Activated naive CD8-positive, alpha-beta T cell (primary cell): ENCODE measurements around the gene PLA2G3.

Source experiments
- H3K27ac Mint-ChIP-seq: one replicate; pipeline ENCODE4 v1.8.0; 2021; ENCODE audit warnings: mixed read lengths
- H3K27me3 Mint-ChIP-seq: one replicate; pipeline ENCODE4 v1.8.0; 2021; ENCODE audit warnings: mixed read lengths
- H3K36me3 Mint-ChIP-seq: one replicate; pipeline ENCODE4 v1.8.0; 2021; ENCODE audit warnings: mixed read lengths
- H3K4me1 Mint-ChIP-seq: one replicate; pipeline ENCODE4 v1.8.0; 2021; ENCODE audit warnings: low read depth, mixed read lengths
- H3K4me3 Mint-ChIP-seq: one replicate; pipeline ENCODE4 v1.8.0; 2021; ENCODE audit warnings: mild to moderate bottlenecking, mixed read lengths
- H3K9me3 Mint-ChIP-seq: one replicate; pipeline ENCODE4 v1.8.0; 2021; ENCODE audit warnings: low read depth, mixed read lengths

The PLA2G3 gene

DNA sequence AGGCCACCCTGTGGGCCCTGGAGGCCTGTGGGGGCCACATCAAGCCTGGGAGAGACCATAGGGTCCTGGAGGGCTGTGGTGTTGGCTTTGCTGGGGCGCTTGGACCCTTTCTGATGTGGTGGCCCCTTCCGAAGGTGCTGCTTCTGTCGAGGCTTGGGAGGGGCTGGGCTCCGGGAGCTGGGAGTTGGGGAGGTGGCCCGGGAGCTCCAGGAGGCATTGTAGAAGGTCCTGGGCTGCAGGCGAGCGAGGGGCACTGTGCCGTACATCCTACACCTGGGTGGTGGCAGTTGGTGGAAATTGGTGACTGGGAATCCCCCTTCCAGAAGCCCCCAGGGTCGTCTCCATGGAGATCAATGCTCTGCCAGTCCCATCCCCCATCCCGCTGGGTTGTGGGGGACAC, 2.6 kb downstream of the PLA2G3 start:
- Mint-ChIP-seq H3K36me3 (no peaks in the 10 kb centered on the region), H3K27me3 (no peaks in the 10 kb centered on the region), H3K4me3 (no peak overlapping the region), H3K4me1 (no peaks in the 10 kb centered on the region), H3K9me3 (no peaks in the 10 kb centered on the region), H3K27ac (no peak overlapping the region)

- no peaks in the 10 kb centered on the region for H3K9me3 Mint-ChIP-seq
- no peaks in the 10 kb centered on the region for H3K4me1 Mint-ChIP-seq
- no peak overlapping the region for H3K4me3 Mint-ChIP-seq
- H3K36me3 Mint-ChIP-seq, result no peaks in the 10 kb centered on the region
- no peak overlapping the region for H3K27ac Mint-ChIP-seq
- H3K27me3 Mint-ChIP-seq, result no peaks in the 10 kb centered on the region
Measured at GRCh38 chr22:31136711-31137110, 3.6 kb downstream of the PLA2G3 start.

DNA sequence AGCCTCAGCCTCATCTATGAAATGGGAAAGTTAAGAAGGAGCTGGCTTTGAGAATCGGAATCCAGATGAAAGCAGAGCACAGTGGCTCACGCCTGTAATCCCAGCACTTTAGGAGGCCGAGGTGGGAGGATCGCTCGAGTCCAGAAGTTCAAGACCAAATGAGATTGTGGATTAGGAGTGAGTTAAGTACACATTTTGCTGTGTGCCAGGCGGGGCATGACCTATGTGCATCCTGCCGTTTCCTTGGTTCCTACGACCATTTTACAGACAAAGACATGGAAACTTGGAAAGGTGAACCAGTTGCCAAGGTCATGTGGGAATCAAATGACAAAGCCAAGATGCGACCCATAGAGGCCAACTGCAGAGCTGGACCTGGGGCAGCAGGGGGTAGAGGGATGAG, 4.2 kb downstream of the PLA2G3 start:
- H3K4me1 Mint-ChIP-seq, result no peaks in the 10 kb centered on the region
- no peak overlapping the region for H3K4me3 Mint-ChIP-seq
- H3K27ac Mint-ChIP-seq, result no peak overlapping the region
- H3K27me3 Mint-ChIP-seq, result no peaks in the 10 kb centered on the region
- H3K36me3 Mint-ChIP-seq, result no peaks in the 10 kb centered on the region
- H3K9me3 Mint-ChIP-seq, result no peaks in the 10 kb centered on the region

- Mint-ChIP-seq H3K4me1 (no peaks in the 10 kb centered on the region), H3K9me3 (no peaks in the 10 kb centered on the region), H3K4me3 (no peak overlapping the region), H3K27ac (no peak overlapping the region), H3K36me3 (no peaks in the 10 kb centered on the region), H3K27me3 (no peaks in the 10 kb centered on the region)
Measured at GRCh38 chr22:31135706-31136105, 4.6 kb downstream of the PLA2G3 start.

DNA sequence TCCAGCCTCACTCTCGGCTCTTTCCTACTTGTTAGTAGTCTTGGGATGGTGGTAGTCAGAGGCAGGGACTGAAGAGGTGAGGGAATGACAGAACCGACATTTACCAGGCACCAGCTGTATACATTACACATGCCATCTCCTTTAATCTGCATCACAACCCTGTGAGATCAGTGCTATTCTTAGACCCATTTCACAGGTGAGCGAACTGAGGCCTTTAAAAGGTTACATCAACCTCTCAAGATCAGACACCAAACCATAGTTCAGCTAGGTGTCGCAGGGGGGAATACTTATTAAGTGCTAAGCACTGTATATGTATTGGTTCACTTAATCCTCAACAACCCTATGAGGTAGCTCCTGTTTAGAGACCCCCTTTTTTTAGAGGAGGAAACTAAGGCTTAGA, 5.6 kb downstream of the PLA2G3 start:
- Mint-ChIP-seq H3K27ac (no peak overlapping the region), H3K9me3 (no peaks in the 10 kb centered on the region), H3K4me3 (no peak overlapping the region)

GRCh38 chr22:31133911-31134310, 6.4 kb downstream of the PLA2G3 start:
- Mint-ChIP-seq H3K9me3 (no peaks in the 10 kb centered on the region), H3K4me1 (no peaks in the 10 kb centered on the region), H3K4me3 (no peak overlapping the region), H3K36me3 (no peaks in the 10 kb centered on the region), H3K27me3 (no peaks in the 10 kb centered on the region), H3K27ac (no peak overlapping the region)

More for the DNA sequence above, 5.6 kb downstream of the PLA2G3 start:
- Mint-ChIP-seq H3K4me1 (no peaks in the 10 kb centered on the region), H3K27me3 (no peaks in the 10 kb centered on the region), H3K36me3 (no peaks in the 10 kb centered on the region)

GRCh38 chr22:31130873-31131272, 9.4 kb downstream of the PLA2G3 start:
- Mint-ChIP-seq H3K27me3 (no peaks in the 10 kb centered on the region), H3K27ac (no peak overlapping the region), H3K4me1 (no peaks in the 10 kb centered on the region), H3K9me3 (no peaks in the 10 kb centered on the region), H3K4me3 (no peak overlapping the region), H3K36me3 (no peaks in the 10 kb centered on the region)

- no peaks in the 10 kb centered on the region for H3K36me3 Mint-ChIP-seq
- no peaks in the 10 kb centered on the region for H3K27me3 Mint-ChIP-seq
Measured at GRCh38 chr22:31128156-31128555, 12.2 kb downstream of the PLA2G3 start.

DNA sequence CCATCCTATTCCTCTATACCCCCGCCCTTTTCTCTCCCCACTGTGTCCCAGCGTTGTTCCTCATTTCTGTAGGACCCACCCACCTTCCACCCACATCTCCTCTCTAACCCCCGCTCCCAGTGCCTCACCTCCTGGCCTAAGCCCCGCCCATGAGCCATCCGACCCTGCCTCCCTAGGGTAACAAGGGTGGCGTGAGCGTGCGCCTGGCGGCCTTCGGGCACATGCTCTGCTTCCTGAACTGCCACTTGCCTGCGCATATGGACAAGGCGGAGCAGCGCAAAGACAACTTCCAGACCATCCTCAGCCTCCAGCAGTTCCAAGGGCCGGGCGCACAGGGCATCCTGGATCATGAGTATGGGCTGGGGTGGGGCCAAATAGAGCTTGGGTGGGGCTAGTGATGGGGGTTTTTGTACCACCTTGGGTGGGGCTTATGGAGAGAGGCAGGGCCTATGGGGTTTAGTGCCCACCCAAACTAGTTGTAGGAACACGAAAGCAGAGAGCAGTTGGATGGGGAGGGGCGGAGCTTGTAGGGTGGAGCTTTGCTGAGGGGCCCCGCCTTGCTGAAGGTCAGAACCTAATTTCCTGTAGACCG, 13.0 kb downstream of the PLA2G3 start:
- Mint-ChIP-seq H3K4me1 (no peaks in the 10 kb centered on the region), H3K4me3 (no peak overlapping the region), H3K9me3 (no peaks in the 10 kb centered on the region)

More at GRCh38 chr22:31128156-31128555, 12.2 kb downstream of the PLA2G3 start:
- Mint-ChIP-seq H3K9me3 (no peaks in the 10 kb centered on the region), H3K4me1 (no peaks in the 10 kb centered on the region), H3K27ac (no peak overlapping the region), H3K4me3 (no peak overlapping the region)

GRCh38 chr22:31126869-31127175, 13.5 kb downstream of the PLA2G3 start:
- no peak overlapping the region for H3K27ac Mint-ChIP-seq
- H3K36me3 Mint-ChIP-seq, result no peaks in the 10 kb centered on the region
- no peaks in the 10 kb centered on the region for H3K9me3 Mint-ChIP-seq
- H3K4me3 Mint-ChIP-seq, result no peak overlapping the region
- no peaks in the 10 kb centered on the region for H3K27me3 Mint-ChIP-seq
- H3K4me1 Mint-ChIP-seq, result no peaks in the 10 kb centered on the region

More for the DNA sequence above, 13.0 kb downstream of the PLA2G3 start:
- Mint-ChIP-seq H3K27ac (no peak overlapping the region), H3K27me3 (no peaks in the 10 kb centered on the region), H3K36me3 (no peaks in the 10 kb centered on the region)

GRCh38 chr22:31126128-31126868, 14.0 kb downstream of the PLA2G3 start:
- no peak overlapping the region for H3K27ac Mint-ChIP-seq
- no peaks in the 10 kb centered on the region for H3K4me1 Mint-ChIP-seq
- no peak overlapping the region for H3K4me3 Mint-ChIP-seq
- no peaks in the 10 kb centered on the region for H3K9me3 Mint-ChIP-seq
- H3K36me3 Mint-ChIP-seq, result no peaks in the 10 kb centered on the region
- no peaks in the 10 kb centered on the region for H3K27me3 Mint-ChIP-seq

DNA sequence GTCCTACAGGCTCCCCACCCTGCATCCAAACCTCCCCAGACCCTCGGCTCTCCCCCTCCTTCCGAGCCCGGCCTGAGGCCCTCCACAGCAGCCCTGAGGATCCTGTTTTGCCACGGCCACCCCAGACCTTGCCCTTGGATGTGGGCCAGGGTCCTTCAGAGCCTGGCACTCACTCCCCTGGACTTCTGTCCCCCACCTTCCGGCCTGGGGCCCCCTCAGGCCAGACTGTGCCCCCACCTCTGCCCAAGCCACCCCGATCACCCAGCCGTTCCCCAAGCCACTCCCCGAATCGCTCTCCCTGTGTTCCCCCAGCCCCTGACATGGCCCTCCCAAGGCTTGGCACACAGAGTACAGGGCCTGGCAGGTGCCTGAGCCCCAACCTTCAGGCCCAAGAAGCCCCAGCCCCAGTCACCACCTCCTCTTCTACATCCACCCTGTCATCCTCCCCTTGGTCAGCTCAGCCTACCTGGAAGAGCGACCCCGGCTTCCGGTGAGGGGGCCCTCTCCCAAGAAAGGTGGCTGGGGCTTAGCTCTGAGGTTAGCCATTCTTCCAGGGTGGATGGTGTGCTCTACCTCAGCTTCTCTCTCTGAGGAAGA, 14.7 kb downstream of the PLA2G3 start:
- Mint-ChIP-seq H3K4me1 (no peaks in the 10 kb centered on the region), H3K27me3 (no peaks in the 10 kb centered on the region), H3K4me3 (no peak overlapping the region), H3K9me3 (no peaks in the 10 kb centered on the region), H3K36me3 (no peaks in the 10 kb centered on the region), H3K27ac (no peak overlapping the region)

GRCh38 chr22:31124811-31125465, 15.4 kb downstream of the PLA2G3 start:
- H3K4me1 Mint-ChIP-seq, result no peaks in the 10 kb centered on the region
- H3K27ac Mint-ChIP-seq, result no peak overlapping the region
- no peaks in the 10 kb centered on the region for H3K36me3 Mint-ChIP-seq
- no peak overlapping the region for H3K4me3 Mint-ChIP-seq
- H3K9me3 Mint-ChIP-seq, result no peaks in the 10 kb centered on the region
- no peaks in the 10 kb centered on the region for H3K27me3 Mint-ChIP-seq

DNA sequence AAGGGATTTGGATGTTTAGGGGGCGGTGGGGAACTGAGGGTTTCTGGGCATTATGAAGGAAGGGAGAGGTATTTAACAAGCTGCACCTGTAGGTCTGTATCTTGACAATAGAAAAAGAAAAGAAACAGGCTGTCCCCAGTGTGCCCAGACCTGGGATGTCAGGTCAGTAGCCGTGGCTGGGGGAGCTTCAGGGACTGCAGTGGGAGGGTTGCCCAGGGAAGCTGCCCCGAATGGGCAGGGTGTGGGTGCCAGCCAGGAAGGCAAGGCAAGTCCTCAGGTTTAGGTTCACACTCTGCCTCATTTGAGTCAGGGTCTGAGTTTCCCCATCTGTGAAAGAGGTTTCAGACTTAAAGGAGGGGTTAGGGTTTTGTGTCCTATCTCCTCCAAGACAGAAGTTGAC, 16.0 kb downstream of the PLA2G3 start:
- H3K4me1 Mint-ChIP-seq, result no peaks in the 10 kb centered on the region
- no peak overlapping the region for H3K4me3 Mint-ChIP-seq
- H3K36me3 Mint-ChIP-seq, result no peaks in the 10 kb centered on the region
- no peaks in the 10 kb centered on the region for H3K9me3 Mint-ChIP-seq
- H3K27ac Mint-ChIP-seq, result no peak overlapping the region
- no peaks in the 10 kb centered on the region for H3K27me3 Mint-ChIP-seq

DNA sequence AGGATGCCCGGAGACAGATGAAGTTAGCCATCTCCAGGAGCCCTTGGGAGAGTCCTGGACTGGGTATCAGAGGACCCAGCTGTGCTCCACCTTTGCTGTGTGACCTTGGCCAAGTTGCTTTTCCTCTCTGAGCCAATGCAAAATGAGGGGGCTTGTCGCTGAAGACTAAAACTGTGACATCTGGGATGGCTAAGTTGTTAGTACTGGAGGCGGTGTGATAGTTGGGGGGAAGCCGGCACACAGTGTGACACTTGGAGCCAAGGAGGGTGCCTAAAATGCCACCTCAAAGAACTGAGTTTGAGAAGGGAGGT, 17.1 kb downstream of the PLA2G3 start:
- H3K27me3 Mint-ChIP-seq, result no peaks in the 10 kb centered on the region
- no peak overlapping the region for H3K4me3 Mint-ChIP-seq
- no peaks in the 10 kb centered on the region for H3K4me1 Mint-ChIP-seq
- no peaks in the 10 kb centered on the region for H3K9me3 Mint-ChIP-seq
- H3K36me3 Mint-ChIP-seq, result no peaks in the 10 kb centered on the region
- H3K27ac Mint-ChIP-seq, result no peak overlapping the region
